NCI-H146 treated with DMSO at 0.1 percent for 48 hours (cell line): ENCODE results near the gene DUSP21.
"Not testable (repeated sequence)": the region's sequence is repeated elsewhere in the genome, so short reads cannot be mapped to it uniquely, and the experiment has no call there.

Experiments
- DNase-seq: peaks from one replicate; lab custom pipeline; 2025; ENCODE audit not compliant: unreplicated experiment; lab: John Stamatoyannopoulos, UW

The DUSP21 gene

DNA sequence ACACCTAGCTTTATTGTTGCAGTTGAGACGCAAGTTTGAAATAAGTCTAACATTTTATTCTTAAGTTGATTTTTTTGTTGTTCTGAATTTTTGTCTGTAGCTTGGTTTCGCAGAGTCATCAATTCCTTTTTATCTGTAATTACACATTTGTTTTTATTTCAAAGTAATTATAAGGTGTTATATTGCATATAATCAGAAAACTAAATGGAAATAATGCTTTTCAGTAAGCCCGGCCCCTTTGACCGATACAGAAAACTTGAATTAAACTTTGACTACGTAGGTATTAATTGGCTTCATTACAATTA, 31.3 kb downstream of the DUSP21 start:
- DNase-seq, result no peak

DNA sequence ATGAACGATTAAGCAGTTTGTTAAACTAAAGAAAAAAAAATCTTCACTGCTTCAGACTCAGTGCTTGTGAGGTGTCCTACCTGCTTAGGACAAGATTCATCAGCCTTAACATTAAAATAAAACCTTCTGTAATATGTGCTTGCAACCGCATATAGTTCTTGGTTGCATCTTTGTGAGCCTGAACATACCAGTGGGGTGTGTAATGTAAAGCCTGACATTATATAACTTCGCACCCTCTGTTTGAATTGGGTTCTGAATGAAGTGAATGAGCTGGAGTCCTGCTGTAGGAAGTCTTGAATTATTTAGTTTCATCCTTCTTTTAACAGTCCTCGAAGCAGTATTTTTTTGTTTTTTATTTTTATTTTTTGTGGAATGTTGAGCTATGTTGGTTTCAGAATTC, 32.3 kb downstream of the DUSP21 start:
- DNase-seq, result no peak

DNA sequence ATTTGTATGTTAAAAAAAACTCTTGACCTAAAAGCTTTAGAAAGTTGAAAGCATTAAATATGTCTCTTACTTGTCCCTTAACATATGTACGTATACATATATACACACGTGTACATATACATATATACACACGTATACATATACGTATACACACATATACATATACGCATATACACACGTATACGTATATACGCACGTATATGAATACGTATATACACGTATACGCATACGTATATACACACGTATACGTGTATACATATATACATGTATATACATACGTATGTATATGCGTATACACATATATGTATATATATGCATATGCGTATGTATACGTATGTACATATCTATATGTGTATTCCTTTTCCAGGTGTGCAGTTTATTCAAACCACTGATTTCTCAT, 32.9 kb downstream of the DUSP21 start:
- no peak for DNase-seq

DNA sequence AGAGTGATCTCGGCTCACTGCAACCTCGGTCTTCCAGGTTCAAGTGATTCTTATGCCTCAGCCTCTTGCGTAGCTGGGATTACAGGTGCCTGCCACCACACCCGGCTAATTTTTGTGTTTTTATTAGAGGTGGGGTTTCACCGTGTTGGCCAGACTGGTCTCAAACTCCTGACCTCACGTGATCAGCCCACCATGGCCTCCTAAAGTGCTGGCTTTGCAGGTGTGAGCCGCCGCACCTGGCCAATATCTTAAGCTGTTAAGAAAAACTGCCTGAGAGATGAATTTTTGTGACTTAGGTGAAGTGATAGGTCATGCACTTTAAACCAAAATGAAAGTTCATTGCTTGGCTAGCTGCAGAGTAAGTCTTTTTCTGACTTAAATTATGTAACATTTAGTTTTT, 35.0 kb downstream of the DUSP21 start:
- DNase-seq, result no peak

DNA sequence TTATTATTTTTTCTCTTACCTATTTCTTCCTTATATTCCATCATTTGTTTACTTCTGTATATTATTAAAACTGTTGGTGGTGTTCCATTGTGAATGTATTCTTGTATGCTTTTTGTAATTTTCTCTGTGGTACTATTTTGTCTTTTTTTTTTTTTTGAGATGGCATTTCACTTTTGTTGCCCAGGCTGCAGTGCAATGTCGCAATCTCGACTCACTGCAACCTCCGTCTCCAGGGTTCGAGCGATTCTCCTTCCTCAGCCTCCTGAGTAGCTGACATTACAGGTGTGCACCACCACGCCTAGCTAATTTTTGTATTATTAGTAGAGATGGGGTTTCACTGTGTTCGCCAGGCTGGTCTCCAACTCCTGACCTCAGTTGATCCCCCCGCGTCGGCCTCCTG, 37.7 kb downstream of the DUSP21 start:
- no peak for DNase-seq

DNA sequence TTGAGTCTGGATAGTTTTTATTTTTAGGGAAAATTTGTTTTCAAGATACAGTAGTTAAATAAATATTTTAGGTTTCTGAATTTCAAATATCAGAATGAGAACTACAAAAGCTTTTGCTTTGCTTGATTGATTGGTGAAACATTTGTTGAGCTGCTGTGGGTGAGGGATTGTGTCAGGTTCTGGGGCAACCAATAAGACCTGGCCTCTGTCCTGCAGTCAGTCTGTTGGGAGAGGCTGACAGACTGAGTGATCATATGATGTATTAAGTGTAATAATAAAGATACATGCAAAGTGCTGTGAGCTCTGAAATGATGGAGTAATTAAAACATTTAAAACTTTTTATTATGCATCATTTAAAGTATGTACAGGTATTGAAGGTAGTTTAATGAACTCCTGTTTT, 38.8 kb downstream of the DUSP21 start:
- no peak for DNase-seq

DNA sequence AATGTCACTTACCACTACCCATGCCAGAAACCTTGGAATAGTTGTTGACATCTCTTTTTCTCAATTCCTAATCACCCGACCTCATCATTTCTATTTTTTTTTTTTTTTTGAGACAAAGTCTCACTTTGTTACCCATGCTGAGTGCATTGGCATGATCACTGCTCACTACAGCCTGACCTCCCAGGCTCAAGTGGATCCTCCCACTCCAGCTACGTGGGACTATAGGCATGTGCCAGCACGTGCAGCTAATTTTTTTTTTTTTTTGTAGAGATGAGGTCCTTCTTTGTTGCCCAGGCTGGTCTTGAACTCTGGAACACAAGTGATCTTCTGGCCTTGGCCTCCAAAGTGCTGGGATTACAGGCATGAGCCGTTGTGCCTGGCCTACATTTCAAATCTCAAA, 41.1 kb downstream of the DUSP21 start:
- no peak for DNase-seq

DNA sequence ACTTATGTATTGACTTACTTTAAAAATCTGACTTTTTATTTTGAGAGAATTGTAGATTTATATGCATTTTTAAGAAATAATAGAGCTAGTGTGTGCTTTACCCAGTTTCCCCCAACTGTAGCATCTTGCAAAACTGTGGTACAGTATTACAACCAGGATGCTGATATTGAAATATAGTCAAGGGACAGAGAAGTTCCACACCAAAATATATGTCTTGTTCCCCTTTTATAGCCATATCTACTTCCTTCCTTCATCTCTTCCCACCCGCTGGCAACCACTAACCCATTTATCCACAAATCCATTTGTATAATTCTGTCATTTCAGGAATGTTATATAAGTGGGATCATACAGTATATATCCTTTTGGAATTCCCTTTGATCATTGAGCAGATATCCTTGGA, 46.0 kb downstream of the DUSP21 start:
- no peak for DNase-seq

DNA sequence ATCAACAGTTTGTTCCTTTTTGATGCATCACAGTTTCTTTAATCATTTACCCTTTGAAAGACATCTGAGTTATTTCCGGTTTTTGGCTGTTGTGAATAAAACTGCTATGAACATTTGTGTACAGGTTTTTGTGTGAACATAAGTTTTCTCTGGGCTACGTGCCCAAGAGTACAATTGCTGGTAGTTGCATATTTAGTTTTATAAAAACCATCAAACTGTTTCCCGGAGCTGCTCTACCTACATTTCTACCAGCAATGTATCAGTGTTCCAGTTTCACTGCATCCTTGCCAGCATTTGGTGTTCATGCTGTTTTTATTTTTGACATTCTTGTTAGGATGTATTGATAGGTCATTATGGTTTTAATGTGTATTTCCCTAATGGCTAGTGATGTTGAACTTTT, 46.4 kb downstream of the DUSP21 start:
- DNase-seq, result no peak

DNA sequence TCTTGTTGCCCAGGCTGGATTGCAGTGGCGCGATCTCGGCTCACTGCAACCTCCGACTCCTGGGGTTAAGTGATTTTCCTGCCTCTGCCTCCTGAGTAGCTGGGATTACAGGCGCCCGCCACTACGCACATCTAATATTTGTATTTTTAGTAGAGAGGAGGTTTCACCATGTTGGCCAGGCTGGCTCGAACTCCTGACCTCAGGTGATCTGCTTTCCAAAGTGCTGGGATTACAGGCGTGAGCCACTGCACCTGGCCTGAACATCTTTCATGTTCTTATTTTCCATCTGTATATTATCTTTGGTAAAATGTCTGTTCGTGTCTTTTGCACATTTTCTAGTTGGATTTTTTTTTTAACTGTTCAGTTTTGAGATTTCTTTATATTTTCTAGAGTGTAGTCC, 46.9 kb downstream of the DUSP21 start:
- not testable (repeated sequence) for DNase-seq

DNA sequence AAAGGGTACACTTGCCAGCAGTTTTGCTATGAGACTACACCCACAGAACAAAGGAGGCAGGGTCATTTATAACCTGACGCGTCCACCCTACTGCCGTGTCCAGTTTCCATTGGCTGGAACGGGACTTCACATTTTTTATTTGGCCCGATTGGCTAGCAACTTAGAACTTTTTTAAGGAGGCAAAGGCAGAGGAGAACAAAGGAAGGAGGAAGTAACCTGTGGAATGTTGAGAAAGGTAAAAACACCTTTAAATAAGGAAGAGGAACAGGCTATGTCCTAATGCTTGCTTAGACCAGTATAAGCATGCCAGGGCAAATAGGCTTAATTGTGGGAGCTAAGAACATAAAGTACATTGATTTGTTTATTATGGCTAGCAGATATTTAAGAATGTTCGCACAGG, 47.8 kb downstream of the DUSP21 start:
- DNase-seq, result no peak
